Loucy (cell line): ENCODE data around the gene TBX5.

ENCODE experiments used
- CTCF ChIP-seq: fragments of 200-600 bp; sonication (generic); conservative IDR thresholded peaks from 2 replicates; pipeline ENCODE4 v1.5.1; 2014; ENCODE audit warnings: mild to moderate bottlenecking, antibody characterized with exemption, low read length
- EZH2phosphoT487 ChIP-seq: fragments of 200-600 bp; IDR thresholded peaks from 2 replicates; pipeline ENCODE4 v1.6.1; 2018; ENCODE audit warnings: antibody characterized with exemption, mild to moderate bottlenecking, moderate library complexity, borderline replicate concordance

GRCh38 chr12:114392909-114393308 is 13.0 kb downstream of the TBX5 start:
- TF ChIP-seq CTCF (no peak), EZH2phosphoT487 (no peak)
